ENCODE measurements around the gene ADNP2. TPM values are rescaled to one million over a fixed set of nuclear protein-coding genes. Genes with fewer than 3 reads are reported as not detected.

The ADNP2 gene
- total and polyA plus RNA-seq, 2 experiments from 2014 or later: 19.3 to 66.4 TPM

DNA sequence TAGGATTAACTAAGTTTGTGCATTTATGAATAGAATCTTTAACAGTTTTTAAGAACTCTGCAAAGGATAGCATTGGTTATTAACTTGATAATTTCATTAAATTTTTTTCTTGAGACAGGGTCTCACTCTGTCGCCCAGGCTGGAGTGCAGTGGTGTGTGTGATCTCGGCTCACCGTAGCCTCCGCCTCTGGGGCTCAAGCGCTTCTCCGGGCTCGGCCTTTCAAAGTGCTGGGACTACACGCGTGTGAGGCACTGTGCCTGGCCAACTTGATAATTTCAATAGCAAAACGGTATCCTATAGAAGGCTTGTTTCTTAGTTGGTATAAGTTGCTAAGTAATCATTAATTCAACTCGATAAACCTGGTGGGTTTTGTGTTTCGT is 38.0 kb downstream of the ADNP2 start:
- H3K27me3 Mint-ChIP-seq (ENCODE audit: insufficient read depth, low read depth, poor library complexity): peaks cover 16% of the 10 kb centered on the region
- H3K4me2 ChIP-seq: peak overlapping the region; percentile 87
- no peak overlapping the region for H2AFZ ChIP-seq
- H3K9me2 ChIP-seq (ENCODE audit: insufficient read depth): no peaks in the 10 kb centered on the region
- H3K27ac Mint-ChIP-seq: no peak overlapping the region
- no peaks in the 10 kb centered on the region for H3K4me1 ChIP-seq (ENCODE audit: insufficient read depth)
- no peak overlapping the region for H3K27ac ChIP-seq (ENCODE audit: low read depth)
- H3K9me3 Mint-ChIP-seq: no peaks in the 10 kb centered on the region; the same call in 2 of the 3 replicates
- no peaks in the 10 kb centered on the region; the same call in 1 of the 2 replicates for H3K79me2 ChIP-seq (replicated peaks; ENCODE audit: insufficient read depth)
- no peak for DNase-seq (ENCODE audit: low spot score)
- peak overlapping the region; percentile 93 for H3K4me3 Mint-ChIP-seq
- peaks cover 12% of the 10 kb centered on the region; the same call in 1 of the 3 replicates for H3K4me1 Mint-ChIP-seq
- peaks cover 16% of the 10 kb centered on the region; the same call in 1 of the 2 replicates for H4K20me1 ChIP-seq (replicated peaks; ENCODE audit: insufficient read depth)
- ATAC-seq: peak; percentile 69
- H3F3A ChIP-seq (replicated peaks; ENCODE audit: low read depth): no peaks in the 10 kb centered on the region; the same call in 1 of the 2 replicates
- no peaks in the 10 kb centered on the region for H3K36me3 ChIP-seq (ENCODE audit: insufficient read depth)
- H3K4me3 ChIP-seq: peak overlapping the region; percentile 63
- peaks cover 4% of the 10 kb centered on the region; the same call in 1 of the 3 replicates for H3K36me3 Mint-ChIP-seq (ENCODE audit: low read depth)
- no peaks in the 10 kb centered on the region; the same call in 1 of the 2 replicates for H3K27me3 ChIP-seq (ENCODE audit: insufficient read depth)
- no peak for TF ChIP-seq STAT1 (IDR thresholded peaks at IDR 0.05; ENCODE audit: unreplicated experiment)
- TF ChIP-seq ZNF114 (CRISPR knock-in tag; IDR thresholded peaks at IDR 0.05): no peak

- Histone ChIP-seq H3K4me2 (peak overlapping the region; percentile 87), H3K4me1 (ENCODE audit: insufficient read depth) (no peaks in the 10 kb centered on the region), H3K36me3 (ENCODE audit: insufficient read depth) (no peaks in the 10 kb centered on the region), H3K27ac (ENCODE audit: low read depth) (no peak overlapping the region), H3F3A (replicated peaks; ENCODE audit: low read depth) (no peaks in the 10 kb centered on the region; the same call in 1 of the 2 replicates), H2AFZ (no peak overlapping the region), H3K79me2 (replicated peaks; ENCODE audit: insufficient read depth) (no peaks in the 10 kb centered on the region; the same call in 1 of the 2 replicates), H3K9me2 (ENCODE audit: insufficient read depth) (no peaks in the 10 kb centered on the region), H4K20me1 (replicated peaks; ENCODE audit: insufficient read depth) (peaks cover 13% of the 10 kb centered on the region; the same call in 1 of the 2 replicates), H3K27me3 (ENCODE audit: insufficient read depth) (no peaks in the 10 kb centered on the region; the same call in 1 of the 2 replicates), H3K4me3 (peak overlapping the region; percentile 63)
- Mint-ChIP-seq H3K4me1 (peaks cover 12% of the 10 kb centered on the region; the same call in 1 of the 3 replicates), H3K36me3 (ENCODE audit: low read depth) (peaks cover 4% of the 10 kb centered on the region; the same call in 1 of the 3 replicates), H3K9me3 (no peaks in the 10 kb centered on the region; the same call in 2 of the 3 replicates), H3K27me3 (ENCODE audit: insufficient read depth, low read depth, poor library complexity) (peaks cover 16% of the 10 kb centered on the region), H3K4me3 (peak overlapping the region; percentile 93), H3K27ac (peak overlapping the region; percentile 52; the same call in 1 of the 2 replicates)
- ATAC-seq (peak; percentile 88), DNase-seq (ENCODE audit: low spot score) (peak; percentile 84)
- TF ChIP-seq EZH2phosphoT487 (IDR thresholded peaks at IDR 0.05; ENCODE audit: unreplicated experiment) (no peak), POLR2AphosphoS5 (IDR thresholded peaks at IDR 0.05; ENCODE audit: low read depth) (0 out of 2 replicates have a peak, but pooled peaks have one; percentile 4)
These were observed 38.6 kb downstream of the ADNP2 start for GRCh38 chr18:80147418-80148325.

- ATAC-seq (peak; percentile 5; the same call in 2 of the 3 replicates), DNase-seq (ENCODE audit: low spot score) (no peak)
- Histone ChIP-seq H3K4me1 (ENCODE audit: insufficient read depth) (no peaks in the 10 kb centered on the region), H3K9me2 (ENCODE audit: insufficient read depth) (no peaks in the 10 kb centered on the region), H3K4me2 (peak overlapping the region; percentile 87), H3K4me3 (peak overlapping the region; percentile 63), H3K79me2 (replicated peaks; ENCODE audit: insufficient read depth) (no peaks in the 10 kb centered on the region; the same call in 1 of the 2 replicates), H3K27ac (ENCODE audit: low read depth) (no peak overlapping the region), H2AFZ (no peak overlapping the region), H4K20me1 (replicated peaks; ENCODE audit: insufficient read depth) (peaks cover 13% of the 10 kb centered on the region; the same call in 1 of the 2 replicates), H3K36me3 (ENCODE audit: insufficient read depth) (no peaks in the 10 kb centered on the region), H3K27me3 (ENCODE audit: insufficient read depth) (no peaks in the 10 kb centered on the region; the same call in 1 of the 2 replicates), H3F3A (replicated peaks; ENCODE audit: low read depth) (no peaks in the 10 kb centered on the region; the same call in 1 of the 2 replicates)
- Mint-ChIP-seq H3K27me3 (ENCODE audit: insufficient read depth, low read depth, poor library complexity) (peaks cover 19% of the 10 kb centered on the region), H3K27ac (peak overlapping the region; percentile 52; the same call in 1 of the 2 replicates), H3K4me3 (peak overlapping the region; percentile 93), H3K36me3 (ENCODE audit: low read depth) (peaks cover 4% of the 10 kb centered on the region; the same call in 1 of the 3 replicates), H3K4me1 (peaks cover 12% of the 10 kb centered on the region; the same call in 1 of the 3 replicates), H3K9me3 (no peaks in the 10 kb centered on the region; the same call in 2 of the 3 replicates)
- TF ChIP-seq REST (IDR thresholded peaks at IDR 0.05; ENCODE audit: unreplicated experiment): no peak
- no peak for TF ChIP-seq NANOG (IDR thresholded peaks at IDR 0.05; ENCODE audit: borderline replicate concordance)
These were observed 39.5 kb downstream of the ADNP2 start for GRCh38 chr18:80148326-80149199.

Measured in GM23338 (cell line).